Measurements from ENCODE around the gene CHDH. TPM values are rescaled to one million over a fixed set of nuclear protein-coding genes. Genes with fewer than 3 reads are reported as not detected.

The CHDH gene
- total and polyA plus RNA-seq, 5 donors from 2014 or later, result 0.45 to 4.3 (median 1.3) TPM

DNA sequence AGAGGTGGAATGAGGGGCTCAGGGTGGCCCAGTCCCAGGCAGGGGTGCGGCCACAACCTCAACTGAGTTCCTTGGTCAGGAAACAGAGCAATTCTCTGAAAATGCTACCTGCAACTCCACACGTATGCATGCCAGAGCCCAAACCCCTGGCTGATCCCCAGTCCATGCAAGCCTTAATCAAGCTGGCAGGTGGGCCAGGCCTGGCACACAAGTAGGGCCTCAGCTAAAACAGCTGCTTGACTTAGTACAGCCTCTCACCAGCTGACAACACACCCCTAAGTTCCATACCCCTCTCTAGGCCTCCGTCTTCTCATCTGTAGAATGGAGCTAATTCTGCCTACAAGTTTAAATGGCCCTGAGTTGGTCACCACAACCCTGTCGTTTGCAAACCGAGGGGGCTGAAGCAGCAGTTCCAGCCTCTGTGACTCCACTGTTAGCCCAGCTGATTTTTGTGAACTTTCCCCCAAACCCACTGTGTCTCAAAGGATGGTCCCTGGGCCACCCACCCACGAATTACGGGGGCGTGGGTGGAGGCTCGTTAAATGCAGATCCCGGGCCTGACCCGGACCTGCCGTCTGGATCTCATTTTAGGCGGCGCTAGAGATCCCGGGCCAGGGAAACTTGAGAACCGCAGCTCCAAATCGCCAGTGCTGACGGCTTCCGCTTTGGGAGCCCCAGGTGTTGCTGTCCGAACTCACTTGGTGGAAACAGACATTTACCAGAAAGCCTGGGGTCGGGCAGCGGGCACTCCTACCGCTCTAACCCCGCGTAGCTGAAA is 927 bp downstream of the CHDH start:
- no peak for ATAC-seq (ENCODE audit: low read depth in 2 of 2)
- H3K4me3 ChIP-seq (ENCODE audit: low read depth, low read length), result peak overlapping the region; percentile 41
- H3K4me1 ChIP-seq (ENCODE audit: control insufficient read depth, insufficient read depth, low read length, poor library complexity, severe bottlenecking), result peaks cover 23% of the 10 kb centered on the region
- Mint-ChIP-seq H3K27me3 (peaks cover 50% of the 10 kb centered on the region), H3K9me3 (peaks cover 0 to 2% (median 0%) of the 10 kb centered on the region in 7 donors), H3K4me1 (peaks cover 0 to 19% (median 0%) of the 10 kb centered on the region in 4 donors), H3K36me3 (no peaks in the 10 kb centered on the region), H3K27ac (peak overlapping the region in 2 of 3 donors; percentile 48 to 65), H3K4me3 (peak overlapping the region in 3 of 4 donors; percentile 77 to 89 (median 79))
- peak overlapping the region; percentile 23 for H3K27ac ChIP-seq (ENCODE audit: insufficient read depth, low read length, poor library complexity, severe bottlenecking)
- no peak for DNase-seq
- H3K27me3 ChIP-seq (ENCODE audit: control insufficient read depth, insufficient read depth, low read length), result peaks cover 16% of the 10 kb centered on the region
- no peaks in the 10 kb centered on the region for H3K36me3 ChIP-seq (ENCODE audit: control insufficient read depth, insufficient read depth, low read length)
- H3K9me3 ChIP-seq (ENCODE audit: control insufficient read depth in 2 of 2, low read length in 2 of 2), result no peaks in the 10 kb centered on the region

DNA sequence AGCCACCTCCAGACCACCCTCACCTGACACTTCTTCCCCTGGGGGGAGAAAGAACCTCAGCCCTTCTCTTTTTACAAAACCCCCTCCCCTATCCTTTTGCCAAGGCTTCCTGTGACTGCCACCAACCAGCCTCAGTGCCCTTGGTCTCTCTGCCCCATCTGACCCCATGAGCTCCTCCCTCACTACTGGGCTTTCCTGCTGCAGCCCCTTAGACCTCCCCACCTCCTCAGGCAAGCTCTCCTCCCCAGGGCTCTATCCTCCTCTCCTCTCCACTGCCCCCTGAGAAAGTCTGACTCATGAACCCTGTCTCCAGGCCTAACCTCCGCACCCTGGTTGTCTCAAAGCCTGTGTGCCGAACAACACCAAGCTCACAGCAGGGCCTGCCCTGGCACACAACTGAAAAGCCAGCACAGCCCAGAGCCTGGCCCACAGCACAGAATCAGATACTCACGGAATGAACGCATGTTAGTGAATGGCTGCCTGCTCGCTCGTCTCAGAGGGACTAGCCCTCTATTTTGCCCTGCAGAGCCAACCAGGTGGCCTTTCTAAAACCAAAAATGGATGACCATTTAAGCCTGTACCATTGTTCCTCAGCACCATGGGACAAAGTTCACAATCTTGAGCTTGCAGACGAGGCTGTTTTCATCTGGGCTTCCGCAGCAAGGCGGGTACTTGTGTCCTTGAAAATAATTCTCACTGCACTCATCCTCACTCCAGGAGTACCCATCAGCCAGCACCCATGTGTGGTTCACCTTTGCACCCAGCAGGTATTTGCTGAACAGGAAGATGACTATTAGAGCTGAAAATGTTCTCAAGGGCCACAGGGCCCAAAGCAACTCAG is 1.7 kb downstream of the CHDH start:
- Histone ChIP-seq H3K4me3 (ENCODE audit: low read depth, low read length) (no peak overlapping the region), H3K27me3 (ENCODE audit: control insufficient read depth, insufficient read depth, low read length) (peaks cover 16% of the 10 kb centered on the region), H3K27ac (ENCODE audit: insufficient read depth, low read length, poor library complexity, severe bottlenecking) (peak overlapping the region; percentile 30), H3K36me3 (ENCODE audit: control insufficient read depth, insufficient read depth, low read length) (no peaks in the 10 kb centered on the region), H3K9me3 (ENCODE audit: control insufficient read depth in 2 of 2, low read length in 2 of 2) (no peaks in the 10 kb centered on the region), H3K4me1 (ENCODE audit: control insufficient read depth, insufficient read depth, low read length, poor library complexity, severe bottlenecking) (peaks cover 23% of the 10 kb centered on the region)
- Mint-ChIP-seq H3K4me3 (peak overlapping the region in 3 of 4 donors; percentile 64 to 79 (median 77)), H3K27me3 (peaks cover 58% of the 10 kb centered on the region), H3K36me3 (no peaks in the 10 kb centered on the region), H3K9me3 (peaks cover 0 to 2% (median 0%) of the 10 kb centered on the region in 7 donors), H3K4me1 (peaks cover 0 to 19% (median 0%) of the 10 kb centered on the region in 4 donors), H3K27ac (peak overlapping the region in 2 of 3 donors; percentile 11 to 65)
- DNase-seq (no peak), ATAC-seq (ENCODE audit: low read depth in 2 of 2) (peak in 1 of 2 donors; percentile 53)

DNA sequence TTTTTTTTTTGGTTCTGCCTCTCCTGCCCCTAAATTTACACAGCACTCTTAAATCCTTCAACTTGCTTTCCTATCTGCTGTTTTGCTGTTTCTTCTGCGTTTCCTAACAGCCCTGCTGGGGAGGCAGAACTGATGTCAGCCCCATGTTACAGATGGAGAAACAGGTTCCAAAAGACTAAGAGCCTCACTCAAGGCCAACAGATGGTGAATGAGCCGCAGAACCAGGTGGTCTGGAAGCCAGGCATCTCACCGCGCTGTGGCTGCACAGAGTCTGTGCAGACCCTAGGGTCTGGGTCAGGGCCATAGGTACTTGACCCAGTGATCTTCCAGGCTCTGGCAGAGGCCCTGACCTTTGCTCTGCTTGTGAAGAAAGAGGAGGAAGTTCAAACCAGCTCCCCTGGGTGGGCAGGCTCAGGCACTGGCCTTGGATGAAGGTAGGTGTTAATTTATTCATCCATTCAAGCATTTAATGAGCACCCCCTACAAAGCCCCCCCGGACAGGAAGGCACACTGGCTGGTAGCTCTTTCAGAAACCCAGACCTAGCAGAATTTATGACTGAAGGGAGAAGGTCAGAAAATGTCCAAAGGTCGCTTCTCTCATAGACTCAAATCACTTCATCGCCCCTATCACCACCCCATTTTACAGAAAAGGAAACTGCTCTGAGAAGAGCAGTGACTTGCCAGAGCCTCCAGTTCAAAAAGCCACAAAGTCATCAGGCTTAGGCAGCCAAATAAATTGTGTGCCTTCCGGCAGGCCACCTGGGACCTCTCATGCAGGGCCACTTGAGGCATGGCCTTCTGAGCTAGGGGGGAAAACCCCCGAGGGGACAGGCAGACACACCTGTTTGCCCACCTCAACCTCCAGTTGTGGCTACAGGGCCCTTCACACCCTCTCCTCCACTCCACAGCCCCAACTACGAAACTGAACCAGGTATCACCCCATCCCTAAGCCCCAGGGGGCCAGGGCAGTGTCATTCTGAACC is 2.7 kb downstream of the CHDH start:
- Histone ChIP-seq H3K36me3 (ENCODE audit: control insufficient read depth, insufficient read depth, low read length) (no peaks in the 10 kb centered on the region), H3K4me3 (ENCODE audit: low read depth, low read length) (no peak overlapping the region), H3K9me3 (ENCODE audit: control insufficient read depth in 2 of 2, low read length in 2 of 2) (no peaks in the 10 kb centered on the region), H3K4me1 (ENCODE audit: control insufficient read depth, insufficient read depth, low read length, poor library complexity, severe bottlenecking) (peaks cover 23% of the 10 kb centered on the region), H3K27me3 (ENCODE audit: control insufficient read depth, insufficient read depth, low read length) (peaks cover 16% of the 10 kb centered on the region), H3K27ac (ENCODE audit: insufficient read depth, low read length, poor library complexity, severe bottlenecking) (peak overlapping the region; percentile 30)
- Mint-ChIP-seq H3K9me3 (peaks cover 0 to 2% (median 0%) of the 10 kb centered on the region in 7 donors), H3K4me1 (peaks cover 0 to 19% (median 0%) of the 10 kb centered on the region in 4 donors), H3K4me3 (peak overlapping the region; percentile 15 to 79 (median 60)), H3K27me3 (peaks cover 52% of the 10 kb centered on the region), H3K27ac (peak overlapping the region in 1 of 3 donors; percentile 65), H3K36me3 (no peaks in the 10 kb centered on the region)
- no peak for ATAC-seq (ENCODE audit: low read depth in 2 of 2)
- DNase-seq, result no peak

DNA sequence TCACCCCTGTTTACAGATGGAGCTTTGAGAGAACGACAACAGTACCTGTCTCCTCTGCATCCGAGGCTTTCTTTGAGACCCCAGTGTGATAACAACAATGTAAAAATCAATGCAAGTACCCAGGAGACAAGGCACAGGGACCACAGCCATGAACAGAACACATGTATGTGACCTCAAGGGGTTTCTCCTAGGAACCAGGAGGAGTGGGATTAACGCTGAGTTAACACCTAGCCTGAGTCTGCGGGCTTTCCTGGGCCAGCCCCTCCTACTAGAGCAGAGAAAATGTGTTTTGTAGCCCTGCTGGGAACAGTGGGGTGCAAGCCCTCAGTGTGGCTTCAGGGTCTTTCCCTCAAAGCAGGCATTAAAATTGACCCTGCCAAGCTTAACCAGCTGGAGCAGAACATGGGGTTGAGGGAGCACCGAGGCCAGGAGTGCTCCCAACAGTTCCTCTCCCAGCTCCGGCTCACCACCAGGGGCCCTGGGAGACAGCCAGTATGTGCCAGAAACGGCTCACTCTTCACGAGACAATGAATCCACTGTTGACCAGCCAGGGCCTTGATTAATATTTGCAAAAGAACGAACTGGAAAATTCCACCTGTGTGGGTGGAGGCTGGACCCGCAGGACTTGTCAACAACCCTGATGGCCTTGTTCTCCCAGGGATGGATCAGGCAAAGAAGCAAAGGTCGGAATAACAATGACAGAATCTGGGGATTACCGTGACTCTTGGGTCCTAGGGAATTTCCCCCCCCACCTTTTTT is 3.6 kb downstream of the CHDH start:
- peaks cover 0 to 2% (median 0%) of the 10 kb centered on the region in 7 donors for H3K9me3 Mint-ChIP-seq
- peaks cover 23% of the 10 kb centered on the region for H3K4me1 ChIP-seq (ENCODE audit: control insufficient read depth, insufficient read depth, low read length, poor library complexity, severe bottlenecking)
- ATAC-seq (ENCODE audit: low read depth in 2 of 2) (no peak), DNase-seq (no peak)
- H3K4me1 Mint-ChIP-seq, result peaks cover 0 to 19% (median 0%) of the 10 kb centered on the region in 4 donors
- H3K27me3 ChIP-seq (ENCODE audit: control insufficient read depth, insufficient read depth, low read length), result peaks cover 13% of the 10 kb centered on the region
- H3K27me3 Mint-ChIP-seq, result peaks cover 43% of the 10 kb centered on the region
- H3K4me3 Mint-ChIP-seq, result no peak overlapping the region
- H3K27ac ChIP-seq (ENCODE audit: insufficient read depth, low read length, poor library complexity, severe bottlenecking), result peak overlapping the region; percentile 14
- no peak overlapping the region for H3K4me3 ChIP-seq (ENCODE audit: low read depth, low read length)
- H3K27ac Mint-ChIP-seq, result peak overlapping the region in 1 of 3 donors; percentile 74
- no peaks in the 10 kb centered on the region for H3K36me3 Mint-ChIP-seq
- no peaks in the 10 kb centered on the region for H3K9me3 ChIP-seq (ENCODE audit: control insufficient read depth in 2 of 2, low read length in 2 of 2)
- H3K36me3 ChIP-seq (ENCODE audit: control insufficient read depth, insufficient read depth, low read length), result no peaks in the 10 kb centered on the region

DNA sequence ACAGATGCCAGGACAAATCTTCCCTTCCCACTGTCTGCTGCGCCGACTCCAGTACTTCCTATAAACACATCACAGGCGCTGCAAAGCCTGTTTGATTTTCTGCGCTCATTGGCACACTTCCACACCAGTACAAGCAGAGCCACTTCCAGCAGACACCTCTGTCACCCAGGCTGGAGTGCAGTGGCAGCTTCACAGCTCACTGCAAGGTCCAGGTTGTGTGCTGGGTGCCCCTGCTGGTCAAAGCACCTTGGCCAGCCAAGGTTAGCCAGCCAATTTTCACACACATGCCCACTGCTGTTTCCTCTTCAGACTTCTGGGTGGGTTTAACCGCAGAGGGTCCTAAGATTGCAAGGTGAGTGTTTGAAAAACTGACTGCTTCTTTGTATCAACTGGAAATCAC is 4.9 kb downstream of the CHDH start:
- peaks cover 31% of the 10 kb centered on the region for H3K27me3 Mint-ChIP-seq
- no peak overlapping the region for H3K27ac Mint-ChIP-seq
- Histone ChIP-seq H3K4me3 (ENCODE audit: low read depth, low read length) (no peak overlapping the region), H3K27me3 (ENCODE audit: control insufficient read depth, insufficient read depth, low read length) (peaks cover 7% of the 10 kb centered on the region), H3K36me3 (ENCODE audit: control insufficient read depth, insufficient read depth, low read length) (no peaks in the 10 kb centered on the region), H3K4me1 (ENCODE audit: control insufficient read depth, insufficient read depth, low read length, poor library complexity, severe bottlenecking) (peaks cover 25% of the 10 kb centered on the region), H3K27ac (ENCODE audit: insufficient read depth, low read length, poor library complexity, severe bottlenecking) (no peak overlapping the region), H3K9me3 (ENCODE audit: control insufficient read depth in 2 of 2, low read length in 2 of 2) (no peaks in the 10 kb centered on the region)
- peaks cover 0 to 2% (median 0%) of the 10 kb centered on the region in 7 donors for H3K9me3 Mint-ChIP-seq
- DNase-seq, result no peak
- H3K36me3 Mint-ChIP-seq, result no peaks in the 10 kb centered on the region
- peaks cover 0 to 12% (median 0%) of the 10 kb centered on the region in 4 donors for H3K4me1 Mint-ChIP-seq
- ATAC-seq (ENCODE audit: low read depth in 2 of 2), result no peak
- H3K4me3 Mint-ChIP-seq, result no peak overlapping the region

DNA sequence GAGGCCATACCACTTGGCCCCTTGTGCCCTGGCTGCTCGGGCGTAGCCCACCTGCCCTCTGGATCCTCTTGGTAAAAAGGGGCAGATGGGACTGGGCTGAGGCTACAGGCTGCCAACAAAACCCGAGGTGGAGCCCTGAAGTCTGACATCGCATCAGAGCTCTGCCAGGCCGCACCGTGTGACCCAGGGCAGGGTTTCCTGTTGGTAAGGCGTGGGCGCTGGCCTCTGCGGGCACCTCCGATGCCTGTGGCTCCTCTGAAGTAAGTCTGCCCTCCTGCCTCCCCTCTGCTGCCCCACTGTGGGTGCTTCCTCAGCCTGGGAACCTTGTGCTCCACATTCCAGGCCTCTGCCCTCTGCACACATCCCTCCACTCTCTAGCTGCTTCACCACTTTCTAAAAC is 8.9 kb downstream of the CHDH start:
- H3K4me1 Mint-ChIP-seq, result no peaks in the 10 kb centered on the region
- no peak overlapping the region for H3K27ac Mint-ChIP-seq
- peaks cover 8% of the 10 kb centered on the region for H3K4me1 ChIP-seq (ENCODE audit: control insufficient read depth, insufficient read depth, low read length, poor library complexity, severe bottlenecking)
- no peak overlapping the region for H3K4me3 ChIP-seq (ENCODE audit: low read depth, low read length)
- no peaks in the 10 kb centered on the region for H3K9me3 ChIP-seq (ENCODE audit: control insufficient read depth in 2 of 2, low read length in 2 of 2)
- peaks cover 0 to 2% (median 0%) of the 10 kb centered on the region in 7 donors for H3K9me3 Mint-ChIP-seq
- DNase-seq (peak in 1 of 3 donors; percentile 17), ATAC-seq (ENCODE audit: low read depth in 2 of 2) (peak in 1 of 2 donors; percentile 33)
- peak overlapping the region in 1 of 4 donors; percentile 47 for H3K4me3 Mint-ChIP-seq
- no peaks in the 10 kb centered on the region for H3K27me3 ChIP-seq (ENCODE audit: control insufficient read depth, insufficient read depth, low read length)
- peaks cover 9% of the 10 kb centered on the region for H3K27me3 Mint-ChIP-seq
- H3K27ac ChIP-seq (ENCODE audit: insufficient read depth, low read length, poor library complexity, severe bottlenecking), result no peak overlapping the region
- no peaks in the 10 kb centered on the region for H3K36me3 Mint-ChIP-seq
- H3K36me3 ChIP-seq (ENCODE audit: control insufficient read depth, insufficient read depth, low read length), result no peaks in the 10 kb centered on the region

All from CD4-positive, CD25-positive, alpha-beta regulatory T cell (primary cell).